ENCODE results near the gene RBBP8.

Gene RBBP8

GRCh38 chr18:23068570-23069310 is 135.6 kb downstream of the RBBP8 start:
- no peak for TF ChIP-seq CTCF (IDR thresholded peaks at IDR 0.05; ENCODE audit: control insufficient read depth, extremely low read depth, insufficient read depth)
- DNase-seq (ENCODE audit: low read depth) = no peak
- H3K4me3 ChIP-seq (ENCODE audit: low read depth, low read length) = no peak overlapping the region

- no peak overlapping the region for H3K4me3 ChIP-seq (ENCODE audit: low read depth, low read length)
- no peak for DNase-seq (ENCODE audit: low read depth)
- no peak for TF ChIP-seq CTCF (IDR thresholded peaks at IDR 0.05; ENCODE audit: control insufficient read depth, extremely low read depth, insufficient read depth)
Observed at GRCh38 chr18:23069481-23069880, 136.4 kb downstream of the RBBP8 start.

GRCh38 chr18:23069898-23070297 is 136.8 kb downstream of the RBBP8 start:
- no peak overlapping the region for H3K4me3 ChIP-seq (ENCODE audit: low read depth, low read length)
- no peak for TF ChIP-seq CTCF (IDR thresholded peaks at IDR 0.05; ENCODE audit: control insufficient read depth, extremely low read depth, insufficient read depth)
- no peak for DNase-seq (ENCODE audit: low read depth)

- DNase-seq (ENCODE audit: low read depth) = no peak
- no peak for TF ChIP-seq CTCF (IDR thresholded peaks at IDR 0.05; ENCODE audit: control insufficient read depth, extremely low read depth, insufficient read depth)
Observed at GRCh38 chr18:23071285-23071684, 138.2 kb downstream of the RBBP8 start.

GRCh38 chr18:23072079-23072478 is 139.0 kb downstream of the RBBP8 start:
- DNase-seq (ENCODE audit: low read depth) = no peak
- no peak overlapping the region for H3K4me3 ChIP-seq (ENCODE audit: low read depth, low read length)
- TF ChIP-seq CTCF (IDR thresholded peaks at IDR 0.05; ENCODE audit: control insufficient read depth, extremely low read depth, insufficient read depth) = no peak

More at GRCh38 chr18:23071285-23071684, 138.2 kb downstream of the RBBP8 start:
- no peak overlapping the region for H3K4me3 ChIP-seq (ENCODE audit: low read depth, low read length)

- no peak overlapping the region for H3K4me3 ChIP-seq (ENCODE audit: low read depth, low read length)
- DNase-seq (ENCODE audit: low read depth) = no peak
- no peak for TF ChIP-seq CTCF (IDR thresholded peaks at IDR 0.05; ENCODE audit: control insufficient read depth, extremely low read depth, insufficient read depth)
Observed at GRCh38 chr18:23073996-23074606, 141.0 kb downstream of the RBBP8 start.
